ENCODE data around the gene OLFM4.

OLFM4 gene

DNA sequence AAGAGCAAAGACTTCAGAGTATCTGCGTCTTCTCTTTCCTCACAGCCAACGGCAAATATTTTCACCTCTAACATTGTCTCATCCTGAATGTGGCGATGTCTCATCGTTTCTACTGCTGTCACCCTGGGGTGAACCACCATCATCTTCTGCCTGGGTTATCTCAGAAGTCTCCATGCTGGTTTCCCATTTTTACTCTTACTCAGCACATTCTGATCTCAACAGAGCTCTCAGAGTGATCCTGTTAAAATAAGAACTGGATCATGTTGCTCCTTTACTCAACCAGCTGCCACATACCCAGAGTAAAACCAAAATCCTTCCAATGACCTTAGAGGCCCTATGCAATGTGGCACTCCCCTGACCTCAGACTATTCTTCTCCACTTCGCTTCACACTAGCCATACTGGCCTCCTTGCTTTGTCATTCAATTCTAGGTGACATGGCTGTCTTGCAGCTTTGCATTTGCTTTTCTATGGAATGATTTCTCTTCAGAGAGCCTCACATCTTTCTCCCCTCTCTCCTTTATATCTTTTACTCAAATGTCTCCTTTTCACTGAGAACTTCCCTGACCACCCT lies 7.8 kb upstream of the OLFM4 start:
- Histone ChIP-seq H3K4me1 (ENCODE audit: control insufficient read depth in 1 of 2, insufficient read depth in 2 of 2, low read length in 2 of 2) (no peaks in the 10 kb centered on the region), H3K79me1 (ENCODE audit: low read length) (no peaks in the 10 kb centered on the region), H2BK120ac (ENCODE audit: insufficient read depth, low read length, poor library complexity) (no peak overlapping the region), H4K12ac (ENCODE audit: low read depth, low read length) (no peak overlapping the region), H3K27ac (ENCODE audit: low read depth, low read length) (no peak overlapping the region), H3K36me3 (ENCODE audit: control insufficient read depth in 1 of 2, insufficient read depth in 2 of 2, low read length in 2 of 2) (no peaks in the 10 kb centered on the region), H3K4ac (ENCODE audit: low read depth, low read length) (no peak overlapping the region), H3K79me2 (ENCODE audit: control insufficient read depth, insufficient read depth, low read length, poor library complexity) (no peaks in the 10 kb centered on the region), H3K4me2 (ENCODE audit: low read length) (no peak overlapping the region), H3K23ac (ENCODE audit: low read length) (no peak overlapping the region), H2BK5ac (ENCODE audit: low read depth, low read length, poor library complexity) (no peak overlapping the region), H4K8ac (ENCODE audit: low read depth, low read length) (no peak overlapping the region), H3K4me3 (ENCODE audit: low read depth, low read length) (no peak overlapping the region), H3K27me3 (ENCODE audit: insufficient read depth, low read length) (no peaks in the 10 kb centered on the region), H4K91ac (ENCODE audit: low read depth, low read length) (no peak overlapping the region), H2BK12ac (ENCODE audit: low read length) (no peak overlapping the region), H2AFZ (ENCODE audit: insufficient read depth, low read length, poor library complexity) (no peak overlapping the region), H3K18ac (ENCODE audit: low read length) (no peak overlapping the region), H3K9ac (ENCODE audit: low read length) (no peak overlapping the region), H3K14ac (ENCODE audit: low read length) (no peak overlapping the region), H2AK5ac (ENCODE audit: low read length) (no peak overlapping the region), H3K9me3 (ENCODE audit: insufficient read depth, low read depth, low read length) (peaks cover 3% of the 10 kb centered on the region)
- no CpG with 5 or more reads among the region's 5 CpGs for WGBS (ENCODE audit: extremely low coverage, insufficient coverage, insufficient read length)
- DNase-seq: peak in 1 of 2 donors; percentile 12

DNA sequence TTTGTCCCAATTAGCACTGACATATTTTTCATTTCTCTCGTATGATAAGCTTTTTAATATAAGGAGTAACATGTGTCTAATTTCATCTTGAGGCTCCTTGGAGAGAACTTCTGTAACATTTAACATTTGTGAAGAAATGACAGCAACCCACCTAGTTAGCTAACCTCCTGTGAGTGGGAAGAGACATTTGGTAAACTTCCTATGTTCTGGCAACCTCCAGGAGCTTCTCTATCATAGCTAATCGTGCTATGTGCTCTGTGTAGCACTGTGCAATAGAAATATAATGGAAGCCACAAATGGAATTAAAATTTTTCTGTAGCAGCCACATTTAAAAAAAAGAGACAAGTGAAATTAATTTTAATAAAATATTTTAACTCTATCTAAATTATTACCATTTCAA lies 5.4 kb upstream of the OLFM4 start:
- Histone ChIP-seq H3K4me3 (ENCODE audit: low read depth, low read length) (no peak overlapping the region), H3K9ac (ENCODE audit: low read length) (no peak overlapping the region), H4K12ac (ENCODE audit: low read depth, low read length) (no peak overlapping the region), H3K36me3 (ENCODE audit: control insufficient read depth in 1 of 2, insufficient read depth in 2 of 2, low read length in 2 of 2) (no peaks in the 10 kb centered on the region), H2AFZ (ENCODE audit: insufficient read depth, low read length, poor library complexity) (no peak overlapping the region), H3K23ac (ENCODE audit: low read length) (no peak overlapping the region), H4K8ac (ENCODE audit: low read depth, low read length) (no peak overlapping the region), H2BK5ac (ENCODE audit: low read depth, low read length, poor library complexity) (no peak overlapping the region), H3K9me3 (ENCODE audit: insufficient read depth, low read depth, low read length) (peaks cover 2% of the 10 kb centered on the region), H2BK120ac (ENCODE audit: insufficient read depth, low read length, poor library complexity) (no peak overlapping the region), H3K27me3 (ENCODE audit: insufficient read depth, low read length) (no peaks in the 10 kb centered on the region), H2AK5ac (ENCODE audit: low read length) (no peak overlapping the region), H3K14ac (ENCODE audit: low read length) (no peak overlapping the region), H3K4ac (ENCODE audit: low read depth, low read length) (no peak overlapping the region), H3K27ac (ENCODE audit: low read depth, low read length) (no peak overlapping the region), H3K79me2 (ENCODE audit: control insufficient read depth, insufficient read depth, low read length, poor library complexity) (no peaks in the 10 kb centered on the region), H3K79me1 (ENCODE audit: low read length) (no peaks in the 10 kb centered on the region), H3K4me1 (ENCODE audit: control insufficient read depth in 1 of 2, insufficient read depth in 2 of 2, low read length in 2 of 2) (no peaks in the 10 kb centered on the region), H2BK12ac (ENCODE audit: low read length) (no peak overlapping the region), H3K4me2 (ENCODE audit: low read length) (no peak overlapping the region), H4K91ac (ENCODE audit: low read depth, low read length) (no peak overlapping the region), H3K18ac (ENCODE audit: low read length) (no peak overlapping the region)
- DNase-seq: no peak
- no CpG with 5 or more reads among the region's 2 CpGs for WGBS (ENCODE audit: extremely low coverage, insufficient coverage, insufficient read length)

DNA sequence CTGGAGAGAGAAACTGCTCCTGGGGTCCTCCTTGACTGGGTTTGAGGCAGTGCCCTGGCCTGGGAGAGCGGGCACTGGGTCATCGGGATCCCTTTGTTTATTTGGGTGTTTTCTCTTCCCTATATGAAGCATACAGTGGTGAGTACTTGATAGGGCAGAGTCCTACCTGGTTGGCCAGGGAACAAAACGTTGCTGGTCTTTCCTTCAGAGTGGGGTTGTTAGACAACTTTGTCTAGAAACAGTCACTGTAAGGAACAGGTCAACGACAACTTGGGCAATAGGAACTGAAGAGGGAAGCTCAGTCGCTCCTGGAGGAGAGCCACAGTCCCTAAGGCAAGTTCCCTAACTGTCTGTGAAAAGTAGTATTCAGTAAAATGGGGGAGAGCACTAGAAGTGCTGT lies 550 bp upstream of the OLFM4 start:
- Histone ChIP-seq H3K14ac (ENCODE audit: low read length) (no peak overlapping the region), H3K9me3 (ENCODE audit: insufficient read depth, low read depth, low read length) (no peaks in the 10 kb centered on the region), H3K79me1 (ENCODE audit: low read length) (no peaks in the 10 kb centered on the region), H4K12ac (ENCODE audit: low read depth, low read length) (no peak overlapping the region), H3K27me3 (ENCODE audit: insufficient read depth, low read length) (no peaks in the 10 kb centered on the region), H2BK5ac (ENCODE audit: low read depth, low read length, poor library complexity) (no peak overlapping the region), H3K27ac (ENCODE audit: low read depth, low read length) (no peak overlapping the region), H4K91ac (ENCODE audit: low read depth, low read length) (no peak overlapping the region), H3K4ac (ENCODE audit: low read depth, low read length) (no peak overlapping the region), H4K8ac (ENCODE audit: low read depth, low read length) (no peak overlapping the region), H3K4me2 (ENCODE audit: low read length) (no peak overlapping the region), H3K9ac (ENCODE audit: low read length) (no peak overlapping the region), H3K18ac (ENCODE audit: low read length) (no peak overlapping the region), H2BK120ac (ENCODE audit: insufficient read depth, low read length, poor library complexity) (no peak overlapping the region), H3K23ac (ENCODE audit: low read length) (no peak overlapping the region), H3K4me3 (ENCODE audit: low read depth, low read length) (no peak overlapping the region), H3K4me1 (ENCODE audit: control insufficient read depth in 1 of 2, insufficient read depth in 2 of 2, low read length in 2 of 2) (no peaks in the 10 kb centered on the region), H2AK5ac (ENCODE audit: low read length) (no peak overlapping the region), H3K36me3 (ENCODE audit: control insufficient read depth in 1 of 2, insufficient read depth in 2 of 2, low read length in 2 of 2) (no peaks in the 10 kb centered on the region), H3K79me2 (ENCODE audit: control insufficient read depth, insufficient read depth, low read length, poor library complexity) (no peaks in the 10 kb centered on the region), H2BK12ac (ENCODE audit: low read length) (no peak overlapping the region), H2AFZ (ENCODE audit: insufficient read depth, low read length, poor library complexity) (no peak overlapping the region)
- no peak for DNase-seq
- no CpG with 5 or more reads among the region's 5 CpGs for WGBS (ENCODE audit: extremely low coverage, insufficient coverage, insufficient read length)

DNA sequence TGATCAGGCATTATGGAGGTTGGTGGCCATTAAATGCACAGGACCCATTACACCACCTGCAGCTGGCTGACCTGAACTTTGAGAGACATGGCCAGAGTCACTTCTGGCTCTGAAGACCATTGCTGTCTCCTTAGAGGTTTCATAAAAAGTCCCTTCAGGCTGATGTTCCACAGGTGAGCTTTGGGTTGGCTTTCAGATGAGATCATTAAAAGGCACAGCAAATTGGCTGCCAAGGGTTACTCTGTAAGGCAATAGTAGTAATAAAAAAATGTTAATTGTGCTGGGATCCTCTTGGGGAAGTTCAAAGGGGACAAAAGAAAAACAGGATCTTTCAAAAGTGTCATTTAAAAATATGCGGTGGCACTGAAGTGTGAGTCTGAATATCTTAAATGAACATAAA lies 4.2 kb downstream of the OLFM4 start:
- Histone ChIP-seq H3K9me3 (ENCODE audit: insufficient read depth, low read depth, low read length) (no peaks in the 10 kb centered on the region), H3K4ac (ENCODE audit: low read depth, low read length) (no peak overlapping the region), H3K4me2 (ENCODE audit: low read length) (no peak overlapping the region), H2AK5ac (ENCODE audit: low read length) (no peak overlapping the region), H2BK12ac (ENCODE audit: low read length) (no peak overlapping the region), H3K79me1 (ENCODE audit: low read length) (no peaks in the 10 kb centered on the region), H3K23ac (ENCODE audit: low read length) (no peak overlapping the region), H3K36me3 (ENCODE audit: control insufficient read depth in 1 of 2, insufficient read depth in 2 of 2, low read length in 2 of 2) (no peaks in the 10 kb centered on the region), H3K18ac (ENCODE audit: low read length) (no peak overlapping the region), H3K4me3 (ENCODE audit: low read depth, low read length) (no peak overlapping the region), H2BK5ac (ENCODE audit: low read depth, low read length, poor library complexity) (no peak overlapping the region), H3K27ac (ENCODE audit: low read depth, low read length) (no peak overlapping the region), H2AFZ (ENCODE audit: insufficient read depth, low read length, poor library complexity) (no peak overlapping the region), H4K8ac (ENCODE audit: low read depth, low read length) (no peak overlapping the region), H4K91ac (ENCODE audit: low read depth, low read length) (no peak overlapping the region), H3K79me2 (ENCODE audit: control insufficient read depth, insufficient read depth, low read length, poor library complexity) (no peaks in the 10 kb centered on the region), H3K9ac (ENCODE audit: low read length) (no peak overlapping the region), H3K27me3 (ENCODE audit: insufficient read depth, low read length) (no peaks in the 10 kb centered on the region), H3K4me1 (ENCODE audit: control insufficient read depth in 1 of 2, insufficient read depth in 2 of 2, low read length in 2 of 2) (no peaks in the 10 kb centered on the region), H2BK120ac (ENCODE audit: insufficient read depth, low read length, poor library complexity) (no peak overlapping the region), H3K14ac (ENCODE audit: low read length) (no peak overlapping the region), H4K12ac (ENCODE audit: low read depth, low read length) (no peak overlapping the region)
- no peak for DNase-seq
- WGBS (ENCODE audit: extremely low coverage, insufficient coverage, insufficient read length): no CpG with 5 or more reads among the region's 1 CpG
